ENCODE results near the gene PTPRC.

The PTPRC gene

DNA sequence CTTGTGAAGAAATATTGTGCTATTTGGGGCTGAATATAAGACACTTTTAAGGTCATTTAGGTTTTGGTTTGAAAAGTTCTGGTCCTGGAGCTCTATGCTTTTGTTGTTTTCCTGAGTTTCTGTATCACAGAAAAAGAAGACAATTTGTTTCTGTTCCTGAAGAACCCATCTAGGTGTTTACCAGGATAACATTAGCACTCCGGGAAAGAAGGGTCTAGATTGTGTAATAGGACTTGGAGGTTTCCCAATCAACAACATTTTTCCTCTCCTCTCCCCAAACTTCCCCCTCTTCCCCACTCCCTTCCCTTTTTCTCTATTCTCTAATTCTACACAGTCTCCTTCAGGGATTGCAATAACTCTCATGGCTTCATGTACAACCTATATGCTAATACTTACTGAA, 78.7 kb downstream of the PTPRC start (continued):
- TF ChIP-seq, protein P1, sequence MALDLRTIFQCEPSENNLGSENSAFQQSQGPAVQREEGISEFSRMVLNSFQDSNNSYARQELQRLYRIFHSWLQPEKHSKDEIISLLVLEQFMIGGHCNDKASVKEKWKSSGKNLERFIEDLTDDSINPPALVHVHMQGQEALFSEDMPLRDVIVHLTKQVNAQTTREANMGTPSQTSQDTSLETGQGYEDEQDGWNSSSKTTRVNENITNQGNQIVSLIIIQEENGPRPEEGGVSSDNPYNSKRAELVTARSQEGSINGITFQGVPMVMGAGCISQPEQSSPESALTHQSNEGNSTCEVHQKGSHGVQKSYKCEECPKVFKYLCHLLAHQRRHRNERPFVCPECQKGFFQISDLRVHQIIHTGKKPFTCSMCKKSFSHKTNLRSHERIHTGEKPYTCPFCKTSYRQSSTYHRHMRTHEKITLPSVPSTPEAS (tag by site-specific recombination; IDR thresholded peaks at IDR 0.05) = no peak
- TF ChIP-seq ZNF133 (tag by site-specific recombination; IDR thresholded peaks at IDR 0.05) (no peak), REPIN1 (tag by site-specific recombination; IDR thresholded peaks at IDR 0.05; ENCODE audit: low read depth) (no peak), ZNF221 (tag by site-specific recombination; IDR thresholded peaks at IDR 0.05; ENCODE audit: borderline replicate concordance) (no peak), ZNF2 (tag by site-specific recombination; IDR thresholded peaks at IDR 0.05) (no peak)

DNA sequence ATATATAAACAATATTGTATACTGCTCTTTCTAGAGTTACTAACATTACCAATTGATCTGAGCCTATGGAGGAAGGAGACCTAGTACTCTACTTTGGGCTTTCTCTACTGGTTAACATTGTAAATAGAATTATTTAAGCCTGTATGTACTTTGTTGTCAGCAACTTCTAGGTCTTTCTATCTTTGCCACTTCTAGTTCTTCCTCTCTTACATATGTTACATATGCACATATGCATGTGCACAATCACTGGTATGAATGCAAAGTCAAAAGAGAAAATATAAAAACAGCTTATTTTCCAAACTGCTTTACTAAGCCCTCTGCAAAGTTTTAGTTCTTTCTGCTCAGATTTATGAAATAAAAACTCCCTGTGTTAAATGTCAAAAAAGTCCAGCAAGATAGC, 84.3 kb downstream of the PTPRC start:
- CTCF ChIA-PET = interaction anchor here (0.7 to 1.9 kb wide), 3 partner anchors 19 to 1128 kb away, joined by 3 to 8 read pairs (median 4); no protein-coding TSS in a partner anchor
- TF ChIP-seq ZBTB6 (tag by site-specific recombination; IDR thresholded peaks at IDR 0.05) = no peak
- no peak for TF ChIP-seq ZNF223 (tag by site-specific recombination; IDR thresholded peaks at IDR 0.05)
- no peak for TF ChIP-seq ZNF248 (tag by site-specific recombination; IDR thresholded peaks at IDR 0.05)
- no peak for TF ChIP-seq BCL11B (tag by site-specific recombination; IDR thresholded peaks at IDR 0.05; ENCODE audit: low read depth)
- TF ChIP-seq ZNF623 (tag by site-specific recombination; IDR thresholded peaks at IDR 0.05) = no peak
- no peak for TF ChIP-seq ZNF239 (tag by site-specific recombination; IDR thresholded peaks at IDR 0.05)
- TF ChIP-seq ZNF501 (tag by site-specific recombination; IDR thresholded peaks at IDR 0.05) = no peak
- TF ChIP-seq ZNF274 (IDR thresholded peaks at IDR 0.05; ENCODE audit: low read length) = no peak
- no peak for TF ChIP-seq ZNF274 (tag by site-specific recombination; IDR thresholded peaks at IDR 0.05; ENCODE audit: borderline replicate concordance)
- TF ChIP-seq ZNF311 (tag by site-specific recombination; IDR thresholded peaks at IDR 0.05; ENCODE audit: borderline replicate concordance) = no peak
- no peak for TF ChIP-seq KLF10 (tag by site-specific recombination; IDR thresholded peaks at IDR 0.05)
- TF ChIP-seq ZBTB49 (tag by site-specific recombination; IDR thresholded peaks at IDR 0.05; ENCODE audit: low read depth) = no peak
- no peak for TF ChIP-seq ZNF629 (tag by site-specific recombination; IDR thresholded peaks at IDR 0.05)
- TF ChIP-seq, protein P2, sequence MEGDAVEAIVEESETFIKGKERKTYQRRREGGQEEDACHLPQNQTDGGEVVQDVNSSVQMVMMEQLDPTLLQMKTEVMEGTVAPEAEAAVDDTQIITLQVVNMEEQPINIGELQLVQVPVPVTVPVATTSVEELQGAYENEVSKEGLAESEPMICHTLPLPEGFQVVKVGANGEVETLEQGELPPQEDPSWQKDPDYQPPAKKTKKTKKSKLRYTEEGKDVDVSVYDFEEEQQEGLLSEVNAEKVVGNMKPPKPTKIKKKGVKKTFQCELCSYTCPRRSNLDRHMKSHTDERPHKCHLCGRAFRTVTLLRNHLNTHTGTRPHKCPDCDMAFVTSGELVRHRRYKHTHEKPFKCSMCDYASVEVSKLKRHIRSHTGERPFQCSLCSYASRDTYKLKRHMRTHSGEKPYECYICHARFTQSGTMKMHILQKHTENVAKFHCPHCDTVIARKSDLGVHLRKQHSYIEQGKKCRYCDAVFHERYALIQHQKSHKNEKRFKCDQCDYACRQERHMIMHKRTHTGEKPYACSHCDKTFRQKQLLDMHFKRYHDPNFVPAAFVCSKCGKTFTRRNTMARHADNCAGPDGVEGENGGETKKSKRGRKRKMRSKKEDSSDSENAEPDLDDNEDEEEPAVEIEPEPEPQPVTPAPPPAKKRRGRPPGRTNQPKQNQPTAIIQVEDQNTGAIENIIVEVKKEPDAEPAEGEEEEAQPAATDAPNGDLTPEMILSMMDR (tag by site-specific recombination; IDR thresholded peaks at IDR 0.05) = no peak
- no peak for TF ChIP-seq ZNF621 (tag by site-specific recombination; IDR thresholded peaks at IDR 0.05)
- no peak for TF ChIP-seq ZNF16 (tag by site-specific recombination; IDR thresholded peaks at IDR 0.05; ENCODE audit: low read depth)
- no peak for TF ChIP-seq SETDB1 (IDR thresholded peaks at IDR 0.05; ENCODE audit: insufficient read length, low read length)
- no peaks in the 10 kb centered on the region for H3K9me3 ChIP-seq (ENCODE audit: control insufficient read depth, insufficient read depth, low read depth, low read length)
- H3K27ac ChIP-seq (ENCODE audit: extremely low read depth, low read depth, low read length) = no peak overlapping the region
- no peak overlapping the region for H3K4me3 ChIP-seq (ENCODE audit: low read depth, low read length)
- no peaks in the 10 kb centered on the region for H3K4me1 ChIP-seq (ENCODE audit: control insufficient read depth, insufficient read depth, low read length)
- no peaks in the 10 kb centered on the region for H3K36me3 ChIP-seq (ENCODE audit: control insufficient read depth in 2 of 2, insufficient read depth in 1 of 2, low read length in 2 of 2)
- POLR2A ChIA-PET = no interaction called here
